Hepatocyte (in vitro differentiated cells): ENCODE results near the gene MSI2. TPM values are rescaled to one million over a fixed set of nuclear protein-coding genes. Genes with fewer than 3 reads are reported as not detected.

Source experiments
- DNase-seq: peaks from one replicate; pipeline ENCODE4 v3.0.0-alpha.2; 2016; ENCODE audit warnings: low spot score
- H2AFZ ChIP-seq: fragments of 200-600 bp; sonication (generic); 2 replicates; pipeline ENCODE4 v1.6.0; 2016; ENCODE audit warnings: antibody characterized with exemption, mild to moderate bottlenecking
- H3K27ac ChIP-seq: fragments of 200-600 bp; sonication (generic); 2 replicates; pipeline ENCODE4 v1.5.1; 2016; ENCODE audit warnings: mild to moderate bottlenecking
- H3K27me3 ChIP-seq: fragments of 200-600 bp; sonication (generic); 2 replicates; pipeline ENCODE4 v1.6.1; 2016
- H3K36me3 ChIP-seq: fragments of 200-600 bp; sonication (generic); replicated peaks from 2 replicates; pipeline ENCODE4 v1.5.1; 2016; ENCODE audit warnings: low read depth; ENCODE audit not compliant: insufficient read depth
- H3K4me1 ChIP-seq: fragments of 200-600 bp; sonication (generic); 2 replicates; pipeline ENCODE4 v1.5.1; 2016; ENCODE audit warnings: mild to moderate bottlenecking, moderate library complexity; ENCODE audit not compliant: insufficient read depth
- H3K4me2 ChIP-seq: fragments of 200-600 bp; sonication (generic); 2 replicates; pipeline ENCODE4 v1.6.0; 2016
- H3K4me3 ChIP-seq: fragments of 200-600 bp; sonication (generic); 2 replicates; pipeline ENCODE4 v1.5.1; 2016; ENCODE audit warnings: mild to moderate bottlenecking
- H3K79me2 ChIP-seq: fragments of 200-600 bp; sonication (generic); 2 replicates; pipeline ENCODE4 v1.6.0; 2017; ENCODE audit warnings: mild to moderate bottlenecking
- H3K9me2 ChIP-seq: fragments of 200-600 bp; sonication (generic); replicated peaks from 2 replicates; pipeline ENCODE4 v1.6.0; 2017; ENCODE audit warnings: mild to moderate bottlenecking; ENCODE audit not compliant: insufficient read depth
- H3K9me3 ChIP-seq: fragments of 200-600 bp; sonication (generic); 2 replicates; pipeline ENCODE4 v1.5.1; 2016; ENCODE audit warnings: low read depth, mild to moderate bottlenecking
- H4K20me1 ChIP-seq: fragments of 200-600 bp; sonication (generic); 2 replicates; pipeline ENCODE4 v1.6.0; 2016; ENCODE audit warnings: mild to moderate bottlenecking; ENCODE audit not compliant: insufficient read depth, poor library complexity, severe bottlenecking
- CTCF ChIP-seq: fragments of 200-600 bp; sonication (generic); IDR thresholded peaks from 2 replicates; pipeline ENCODE4 v1.5.1; 2016; ENCODE audit warnings: antibody characterized with exemption, mild to moderate bottlenecking; ENCODE audit not compliant: poor library complexity
- EZH2 ChIP-seq: fragments of 200-600 bp; sonication (generic); IDR thresholded peaks from 2 replicates; pipeline ENCODE4 v1.6.1; 2016; ENCODE audit warnings: antibody characterized with exemption, mild to moderate bottlenecking, borderline replicate concordance
- EZH2phosphoT487 ChIP-seq: fragments of 200-600 bp; sonication (generic); IDR thresholded peaks from one replicate; pipeline ENCODE4 v1.6.1; 2018; ENCODE audit warnings: antibody characterized with exemption, mild to moderate bottlenecking, low read depth, moderate library complexity; ENCODE audit not compliant: unreplicated experiment, severe bottlenecking
- WGBS: methylation state at CpG from one replicate; pipeline ENCODE4 v1.1.6; 2016; ENCODE audit warnings: low lambda C conversion rate; ENCODE audit errors: missing lambda C conversion rate; 5-methylcytosine and 5-hydroxymethylcytosine counted together
- polyA plus RNA-seq: library from polyadenylated mRNA; unstranded; fragments of >200 nt; fragmentation: Nextera tagmentation; extraction: Ambion mirVana; gene quantifications from 2 replicates; pipeline ENCODE4 v1.2.1, GENCODE V29; 2016
- total RNA-seq: library from RNA; depleted of rRNA; stranded (reverse); fragments of >200 nt; gene quantifications from 2 replicates; pipeline ENCODE4 v1.2.3, GENCODE V29; 2014

MSI2 gene
- total and polyA plus RNA-seq, 2 experiments from 2014 or later, result 16.1 to 60.6 TPM

DNA sequence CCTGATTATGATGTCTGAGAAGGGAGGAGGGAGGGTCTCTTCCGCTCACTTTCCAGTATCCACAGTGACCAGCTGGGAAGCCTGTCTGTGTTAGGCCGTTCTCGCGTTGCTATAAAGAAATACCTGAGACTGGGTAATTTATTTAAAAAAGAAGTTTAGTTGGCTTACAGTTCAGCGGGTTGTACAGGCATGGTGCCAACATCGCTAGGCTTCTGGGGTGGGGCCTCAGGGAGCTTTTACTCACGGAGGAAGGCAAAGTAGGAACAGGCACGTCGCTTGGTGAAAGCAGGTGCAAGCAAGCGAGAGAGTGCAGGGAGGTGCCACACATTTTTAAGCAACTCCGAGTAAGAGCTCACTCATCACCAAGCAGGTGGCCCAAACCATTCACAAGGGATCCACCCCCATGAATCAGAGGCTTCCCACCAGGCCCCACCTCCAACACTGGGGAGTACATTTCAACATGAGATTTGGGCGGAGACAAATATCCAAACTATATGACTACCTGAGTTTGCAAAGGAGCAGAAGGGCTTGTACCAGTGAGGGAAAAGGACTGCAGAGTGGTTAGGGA, 351.3 kb downstream of the MSI2 start:
- Histone ChIP-seq H3K4me2 (no peak overlapping the region), H3K36me3 (no peaks in the 10 kb centered on the region), H3K27me3 (no peaks in the 10 kb centered on the region), H3K9me3 (no peaks in the 10 kb centered on the region), H3K27ac (peak overlapping the region; percentile 73), H3K79me2 (no peaks in the 10 kb centered on the region), H2AFZ (no peak overlapping the region), H3K4me3 (no peak overlapping the region), H3K9me2 (no peaks in the 10 kb centered on the region), H4K20me1 (no peaks in the 10 kb centered on the region), H3K4me1 (peaks cover 21% of the 10 kb centered on the region)
- 93% methylated on average over 12 of the region's 12 CpGs for WGBS
- DNase-seq, result no peak
- TF ChIP-seq EZH2 (no peak), EZH2phosphoT487 (no peak), CTCF (no peak)

DNA sequence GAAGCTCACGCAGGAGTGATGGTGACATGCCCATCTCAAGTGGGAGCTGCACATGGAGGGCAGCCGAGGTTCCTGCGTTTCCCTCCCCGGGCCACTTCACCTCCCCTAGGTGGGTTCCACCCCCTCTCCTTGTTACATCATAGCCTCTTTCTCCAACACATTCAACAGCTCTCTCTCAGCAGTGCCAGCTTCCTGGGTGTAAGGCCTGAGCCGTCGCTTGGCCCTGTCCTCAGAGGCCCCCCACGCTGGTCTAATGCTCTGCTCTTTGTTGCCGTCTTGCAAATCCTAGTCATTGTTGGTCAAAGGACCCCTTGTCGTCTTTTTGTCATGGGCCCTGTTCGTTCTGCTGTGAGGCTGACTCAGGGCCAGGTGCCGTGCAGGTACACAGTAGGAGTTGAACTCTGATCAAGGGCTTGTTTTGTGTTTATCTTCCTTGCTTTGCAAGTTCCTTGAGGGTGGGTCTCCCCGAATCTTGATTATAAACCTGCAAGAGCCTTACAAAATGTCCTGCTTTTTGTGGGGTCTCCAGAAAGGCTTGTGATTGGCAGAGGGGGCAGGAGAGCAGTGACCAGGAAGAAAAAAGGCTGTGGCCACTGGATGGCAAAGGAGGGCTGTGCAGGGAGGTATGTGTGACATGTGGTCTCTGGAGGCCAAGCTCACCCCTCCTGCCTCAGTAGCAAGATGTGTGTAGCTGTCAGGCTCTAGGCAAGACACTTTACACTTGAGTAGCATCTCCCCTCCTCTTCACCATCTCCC, 352.2 kb downstream of the MSI2 start:
- DNase-seq, result no peak
- Histone ChIP-seq H3K4me2 (no peak overlapping the region), H3K4me1 (peaks cover 18% of the 10 kb centered on the region), H3K36me3 (no peaks in the 10 kb centered on the region), H3K9me3 (no peaks in the 10 kb centered on the region), H3K4me3 (no peak overlapping the region), H2AFZ (no peak overlapping the region), H3K9me2 (no peaks in the 10 kb centered on the region), H3K79me2 (no peaks in the 10 kb centered on the region), H3K27me3 (no peaks in the 10 kb centered on the region), H4K20me1 (no peaks in the 10 kb centered on the region), H3K27ac (peak overlapping the region; percentile 73)
- 90% methylated on average over 12 of the region's 12 CpGs for WGBS
- TF ChIP-seq EZH2, result no peak
- no peak for TF ChIP-seq CTCF
- no peak for TF ChIP-seq EZH2phosphoT487

- H3K4me2 ChIP-seq, result no peak overlapping the region
Observed at GRCh38 chr17:57609125-57609877, 353.0 kb downstream of the MSI2 start.

More at GRCh38 chr17:57609125-57609877, 353.0 kb downstream of the MSI2 start:
- Histone ChIP-seq H4K20me1 (no peaks in the 10 kb centered on the region), H3K4me1 (peaks cover 18% of the 10 kb centered on the region), H3K9me2 (no peaks in the 10 kb centered on the region), H3K9me3 (no peaks in the 10 kb centered on the region), H3K36me3 (no peaks in the 10 kb centered on the region), H2AFZ (no peak overlapping the region), H3K27me3 (no peaks in the 10 kb centered on the region), H3K27ac (peak overlapping the region; percentile 73), H3K4me3 (no peak overlapping the region), H3K79me2 (no peaks in the 10 kb centered on the region)
- 68% methylated on average over 11 of the region's 11 CpGs for WGBS
- DNase-seq, result peak; percentile 45
- TF ChIP-seq CTCF (peak; percentile 30), EZH2phosphoT487 (no peak), EZH2 (no peak)
